Measurements from ENCODE around the gene SLC39A11. TPM values are rescaled to one million over a fixed set of nuclear protein-coding genes. Genes with fewer than 3 reads are reported as not detected.

Gene SLC39A11
- total and polyA plus RNA-seq, 2 donors (not counting 1 experiment from before 2014, with no cell fraction given): 12.7 to 27.4 TPM

GRCh38 chr17:72789711-72790110 lies 302.8 kb downstream of the SLC39A11 start:
- Histone ChIP-seq H3K36me3 (ENCODE audit: control insufficient read depth, insufficient read depth, low read length) (no peaks in the 10 kb centered on the region), H3K4me2 (ENCODE audit: extremely low read depth, insufficient read depth, low read length) (no peak overlapping the region), H3K79me2 (ENCODE audit: control insufficient read depth, insufficient read depth, low read length) (no peaks in the 10 kb centered on the region), H3K4me3 (replicated peaks in 1 of 4; ENCODE audit: control extremely low read depth in 1 of 4, insufficient read depth in 1 of 4, low read depth in 3 of 4, low read length in 4 of 4) (no peak overlapping the region), H3K27me3 (ENCODE audit: control insufficient read depth, insufficient read depth, low read length) (no peaks in the 10 kb centered on the region), H3K9ac (ENCODE audit: insufficient read depth, low read length) (no peak overlapping the region), H4K20me1 (ENCODE audit: control insufficient read depth, extremely low read depth, insufficient read depth, low read length) (no peaks in the 10 kb centered on the region), H3K9me3 (ENCODE audit: control insufficient read depth, insufficient read depth, low read depth, low read length) (no peaks in the 10 kb centered on the region), H2AFZ (ENCODE audit: low read length) (no peak overlapping the region), H3K4me1 (ENCODE audit: control insufficient read depth, extremely low read depth, insufficient read depth, low read length) (no peaks in the 10 kb centered on the region), H3K27ac (ENCODE audit: insufficient read depth, low read length) (no peak overlapping the region)
- DNase-seq (ENCODE audit: low read depth in 2 of 2): no peak
- no peak for TF ChIP-seq EZH2 (IDR thresholded peaks at IDR 0.05; ENCODE audit: low read length, missing control alignments)
- no peak for TF ChIP-seq CTCF (conservative IDR thresholded peaks at IDR 0.05 in 1 of 2, IDR thresholded peaks at IDR 0.05 in 1 of 2; ENCODE audit: low read depth in 1 of 2, low read length in 2 of 2)

GRCh38 chr17:72788950-72789585 lies 303.4 kb downstream of the SLC39A11 start:
- H3K4me3 ChIP-seq (replicated peaks in 1 of 4; ENCODE audit: control extremely low read depth in 1 of 4, insufficient read depth in 1 of 4, low read depth in 3 of 4, low read length in 4 of 4): no peak overlapping the region
- no peak overlapping the region for H3K4me2 ChIP-seq (ENCODE audit: extremely low read depth, insufficient read depth, low read length)
- H3K27me3 ChIP-seq (ENCODE audit: control insufficient read depth, insufficient read depth, low read length): no peaks in the 10 kb centered on the region
- TF ChIP-seq CTCF (conservative IDR thresholded peaks at IDR 0.05 in 1 of 2, IDR thresholded peaks at IDR 0.05 in 1 of 2; ENCODE audit: low read depth in 1 of 2, low read length in 2 of 2) (no peak), EZH2 (IDR thresholded peaks at IDR 0.05; ENCODE audit: low read length, missing control alignments) (no peak)
- no peak overlapping the region for H2AFZ ChIP-seq (ENCODE audit: low read length)
- no peaks in the 10 kb centered on the region for H4K20me1 ChIP-seq (ENCODE audit: control insufficient read depth, extremely low read depth, insufficient read depth, low read length)
- no peak overlapping the region for H3K9ac ChIP-seq (ENCODE audit: insufficient read depth, low read length)
- H3K4me1 ChIP-seq (ENCODE audit: control insufficient read depth, extremely low read depth, insufficient read depth, low read length): no peaks in the 10 kb centered on the region
- no peak overlapping the region for H3K27ac ChIP-seq (ENCODE audit: insufficient read depth, low read length)
- H3K79me2 ChIP-seq (ENCODE audit: control insufficient read depth, insufficient read depth, low read length): no peaks in the 10 kb centered on the region
- peak; percentile 39 to 45 for DNase-seq (ENCODE audit: low read depth in 2 of 2)
- H3K9me3 ChIP-seq (ENCODE audit: control insufficient read depth, insufficient read depth, low read depth, low read length): no peaks in the 10 kb centered on the region
- H3K36me3 ChIP-seq (ENCODE audit: control insufficient read depth, insufficient read depth, low read length): no peaks in the 10 kb centered on the region

- Histone ChIP-seq H3K4me2 (ENCODE audit: extremely low read depth, insufficient read depth, low read length) (no peak overlapping the region), H3K4me1 (ENCODE audit: control insufficient read depth, extremely low read depth, insufficient read depth, low read length) (no peaks in the 10 kb centered on the region), H3K27ac (ENCODE audit: insufficient read depth, low read length) (no peak overlapping the region), H3K79me2 (ENCODE audit: control insufficient read depth, insufficient read depth, low read length) (no peaks in the 10 kb centered on the region), H3K9ac (ENCODE audit: insufficient read depth, low read length) (no peak overlapping the region), H3K36me3 (ENCODE audit: control insufficient read depth, insufficient read depth, low read length) (no peaks in the 10 kb centered on the region), H4K20me1 (ENCODE audit: control insufficient read depth, extremely low read depth, insufficient read depth, low read length) (no peaks in the 10 kb centered on the region), H2AFZ (ENCODE audit: low read length) (no peak overlapping the region), H3K27me3 (ENCODE audit: control insufficient read depth, insufficient read depth, low read length) (no peaks in the 10 kb centered on the region), H3K4me3 (replicated peaks in 1 of 4; ENCODE audit: control extremely low read depth in 1 of 4, insufficient read depth in 1 of 4, low read depth in 3 of 4, low read length in 4 of 4) (no peak overlapping the region), H3K9me3 (ENCODE audit: control insufficient read depth, insufficient read depth, low read depth, low read length) (no peaks in the 10 kb centered on the region)
- no peak for TF ChIP-seq EZH2 (IDR thresholded peaks at IDR 0.05; ENCODE audit: low read length, missing control alignments)
- TF ChIP-seq CTCF (conservative IDR thresholded peaks at IDR 0.05 in 1 of 2, IDR thresholded peaks at IDR 0.05 in 1 of 2; ENCODE audit: low read depth in 1 of 2, low read length in 2 of 2): no peak
- no peak for DNase-seq (ENCODE audit: low read depth in 2 of 2)
Measured at GRCh38 chr17:72786209-72786608, 306.3 kb downstream of the SLC39A11 start.

All from fibroblast of lung (primary cell).